Neural cell (in vitro differentiated cells): ENCODE measurements around the gene SEZ6. TPM values are rescaled to one million over a fixed set of nuclear protein-coding genes. Genes with fewer than 3 reads are reported as not detected.

Experiments used
- H2AFZ ChIP-seq: fragments of 200-600, 300-800 bp; sonication (generic), shearing (Covaris generic); 2 replicates; pipeline ENCODE4 v1.6.0; 2014; ENCODE audit warnings: low read depth, mild to moderate bottlenecking, antibody characterized with exemption, low read length, moderate library complexity
- H3F3A ChIP-seq: fragments of 200-600 bp; shearing (Covaris generic); 2 replicates; pipeline ENCODE4 v1.6.1; 2016; ENCODE audit warnings: mild to moderate bottlenecking, moderate library complexity, mixed read lengths, antibody characterized with exemption, low read length; ENCODE audit not compliant: insufficient read depth, poor library complexity, severe bottlenecking
- H3K27ac ChIP-seq: fragments of 200-600, 300-800 bp; sonication (generic), shearing (Covaris generic); 2 replicates; pipeline ENCODE4 v1.5.1; 2014; ENCODE audit warnings: mild to moderate bottlenecking, low read length, moderate library complexity
- H3K27me3 ChIP-seq: fragments of 300-800, 200-600 bp; sonication (generic), shearing (Covaris generic); 2 replicates; pipeline ENCODE4 v1.6.0; 2014; ENCODE audit warnings: mild to moderate bottlenecking, low read depth, low read length, moderate library complexity; ENCODE audit not compliant: insufficient read depth
- H3K36me3 ChIP-seq: fragments of 300-800, 200-600 bp; sonication (generic), shearing (Covaris generic); 2 replicates; pipeline ENCODE4 v1.5.1; 2014; ENCODE audit warnings: mild to moderate bottlenecking, antibody characterized with exemption, low read length, moderate library complexity; ENCODE audit not compliant: insufficient read depth
- H3K4me2 ChIP-seq: fragments of 300-800, 200-600 bp; sonication (generic), shearing (Covaris generic); 2 replicates; pipeline ENCODE4 v1.6.0; 2014; ENCODE audit warnings: mild to moderate bottlenecking, low read length
- H3K4me3 ChIP-seq: fragments of 300-800, 200-600 bp; sonication (generic), shearing (Covaris generic); 2 replicates; pipeline ENCODE4 v1.5.1; 2014; ENCODE audit warnings: mild to moderate bottlenecking, low read length, moderate library complexity
- H3K79me2 ChIP-seq: fragments of 200-600 bp; shearing (Covaris generic); replicated peaks from 2 replicates; pipeline ENCODE4 v1.6.0; 2014; ENCODE audit warnings: mild to moderate bottlenecking, low read length, moderate library complexity; ENCODE audit not compliant: insufficient read depth
- H3K9ac ChIP-seq: fragments of 300-800, 200-600 bp; sonication (generic), shearing (Covaris generic); 2 replicates; pipeline ENCODE4 v1.6.1; 2016; ENCODE audit warnings: mild to moderate bottlenecking, low read length, mixed read lengths
- H3K9me2 ChIP-seq: fragments of 200-600 bp; shearing (Covaris generic); 2 replicates; pipeline ENCODE4 v1.6.1; 2016; ENCODE audit warnings: mild to moderate bottlenecking, low read length, mixed read lengths; ENCODE audit not compliant: insufficient read depth
- H3K9me3 ChIP-seq: fragments of 200-600, 300-800 bp; sonication (generic), shearing (Covaris generic); 2 replicates; pipeline ENCODE4 v1.6.1; 2016; ENCODE audit warnings: mild to moderate bottlenecking, mixed run types, low read length, moderate library complexity, mixed read lengths
- H4K20me1 ChIP-seq: fragments of 200-600 bp; shearing (Covaris generic); 2 replicates; pipeline ENCODE4 v1.6.1; 2016; ENCODE audit warnings: mild to moderate bottlenecking, mixed run types; ENCODE audit not compliant: insufficient read depth
- CTCF ChIP-seq: fragments of 450-650 bp; IDR thresholded peaks from 2 replicates; pipeline ENCODE4 v1.5.1; 2014; ENCODE audit warnings: antibody characterized with exemption, mild to moderate bottlenecking, moderate library complexity; ENCODE audit not compliant: poor library complexity, severe bottlenecking
- EP300 ChIP-seq: fragments of 450-650 bp; conservative IDR thresholded peaks from 2 replicates; pipeline ENCODE4 v1.6.1; 2014; ENCODE audit warnings: antibody characterized with exemption, mild to moderate bottlenecking, moderate library complexity; ENCODE audit not compliant: poor library complexity, severe bottlenecking
- EZH2 ChIP-seq: fragments of 200-600, 300-800 bp; shearing (Covaris generic), sonication (generic); IDR thresholded peaks from 2 replicates; pipeline ENCODE4 v1.6.1; 2014; ENCODE audit warnings: antibody characterized with exemption, low read length, borderline replicate concordance, mild to moderate bottlenecking; ENCODE audit not compliant: insufficient read depth, poor library complexity, severe bottlenecking
- MXI1 ChIP-seq: fragments of 450-650 bp; conservative IDR thresholded peaks from 2 replicates; pipeline ENCODE4 v1.6.1; 2014; ENCODE audit warnings: antibody characterized with exemption, mild to moderate bottlenecking; ENCODE audit not compliant: poor library complexity, severe bottlenecking
- POLR2AphosphoS5 ChIP-seq: IDR thresholded peaks from 2 replicates; pipeline ENCODE4 v1.6.1; 2012
- RAD21 ChIP-seq: fragments of 450-650 bp; conservative IDR thresholded peaks from 2 replicates; pipeline ENCODE4 v1.6.1; 2014; ENCODE audit warnings: antibody characterized with exemption, mild to moderate bottlenecking, moderate library complexity
- REST ChIP-seq: IDR thresholded peaks from 2 replicates; pipeline ENCODE4 v1.6.1; 2012; ENCODE audit warnings: borderline replicate concordance
- SMC3 ChIP-seq: fragments of 450-650 bp; conservative IDR thresholded peaks from 2 replicates; pipeline ENCODE4 v1.6.1; 2014; ENCODE audit warnings: antibody characterized with exemption, mild to moderate bottlenecking, moderate library complexity; ENCODE audit not compliant: poor library complexity
- TAF1 ChIP-seq: IDR thresholded peaks from 2 replicates; pipeline ENCODE4 v1.6.1; 2012; ENCODE audit warnings: low read depth
- polyA plus RNA-seq: library from polyadenylated mRNA; depleted of rRNA; stranded (reverse); fragments of >200 nt; gene quantifications from 2 replicates; pipeline ENCODE4 v1.2.3, GENCODE V29; 2014

The SEZ6 gene
- polyA plus RNA-seq, 1 donor from 2014 or later: 15.1 TPM

- H3K4me2 ChIP-seq: no peak overlapping the region
- no peak overlapping the region for H3K4me3 ChIP-seq
- no peaks in the 10 kb centered on the region for H3K9me2 ChIP-seq
These were observed 64.6 kb downstream of the SEZ6 start for GRCh38 chr17:28941251-28941650.

GRCh38 chr17:28940675-28941074 is 65.2 kb downstream of the SEZ6 start:
- H3K27ac ChIP-seq: no peak overlapping the region
- no peak overlapping the region for H3K4me3 ChIP-seq
- peaks cover 81% of the 10 kb centered on the region for H3K79me2 ChIP-seq
- H2AFZ ChIP-seq: no peak overlapping the region
- no peaks in the 10 kb centered on the region for H3K9me3 ChIP-seq
- H4K20me1 ChIP-seq: peaks cover 15% of the 10 kb centered on the region
- H3K9me2 ChIP-seq: no peaks in the 10 kb centered on the region
- no peaks in the 10 kb centered on the region for H3K36me3 ChIP-seq
- H3F3A ChIP-seq: peaks cover 4% of the 10 kb centered on the region
- no peak overlapping the region for H3K4me2 ChIP-seq
- H3K9ac ChIP-seq: no peak overlapping the region
- no peaks in the 10 kb centered on the region for H3K27me3 ChIP-seq
- TF ChIP-seq EZH2 (no peak), EP300 (no peak), RAD21 (no peak), SMC3 (no peak), TAF1 (no peak), CTCF (no peak), POLR2AphosphoS5 (no peak)

More at GRCh38 chr17:28941251-28941650, 64.6 kb downstream of the SEZ6 start:
- Histone ChIP-seq H3K9me3 (no peaks in the 10 kb centered on the region), H2AFZ (no peak overlapping the region), H3K9ac (no peak overlapping the region), H3K27ac (no peak overlapping the region), H3K27me3 (no peaks in the 10 kb centered on the region), H3F3A (peaks cover 4% of the 10 kb centered on the region), H3K79me2 (peaks cover 81% of the 10 kb centered on the region), H4K20me1 (peaks cover 18% of the 10 kb centered on the region), H3K36me3 (no peaks in the 10 kb centered on the region)
- TF ChIP-seq EP300 (no peak), RAD21 (no peak), EZH2 (no peak), POLR2AphosphoS5 (no peak), MXI1 (no peak), SMC3 (no peak), REST (no peak), CTCF (no peak), TAF1 (no peak)
